GM12878 (cell line): ENCODE results near the gene ZNF304. TPM values are rescaled to one million over a fixed set of nuclear protein-coding genes. Genes with fewer than 3 reads are reported as not detected.

Experiments
- ATAC-seq: fragments of 200-7000 bp; cut with Tn5 transposase; 3 replicates; pipeline ENCODE4 v1.9.1; 2020; ENCODE audit warnings: mild to moderate bottlenecking, moderate library complexity
- BruUV-seq: library from RNA; stranded (reverse); fragments of 400-500 nt; replicated peaks from 2 replicates; lab custom pipeline; 2021; lab: Mats Ljungman, UMichigan
- CTCF ChIA-PET: fragments of 300-600 bp; sonication (Branson Sonifier 250); formaldehyde crosslinking; extraction: SDS; loops from one replicate; lab custom pipeline; 2021; ENCODE audit warnings: inconsistent platforms; lab: Yijun Ruan, JAX
- POLR2A ChIA-PET: fragments of 350-600 bp; formaldehyde crosslinking; extraction: SDS; loops from one replicate; lab custom pipeline; 2021; ENCODE audit warnings: inconsistent platforms; lab: Charles Lee
- RAD21 ChIA-PET: fragments of 300-600 bp; sonication (Branson Sonifier 250); formaldehyde crosslinking; loops from one replicate; lab custom pipeline; 2023; ENCODE audit warnings: antibody characterized with exemption; ENCODE audit not compliant: unreplicated experiment; lab: Charles Lee
- SMC1A ChIA-PET: fragments of 300-600 bp; sonication (Branson Sonifier 250); formaldehyde crosslinking; loops from one replicate; lab custom pipeline; 2023; ENCODE audit not compliant: unreplicated experiment, uncharacterized antibody; lab: Charles Lee
- DNase-seq: peaks from one replicate; pipeline ENCODE4 v3.0.0-alpha.2; 2011; ENCODE audit warnings: low read depth, low spot score
- FAIRE-seq: peaks from 3 replicates; lab custom pipeline; 2011; peaks lifted over from hg19 to GRCh38; lab: Jason Lieb, UNC
- H2AFZ ChIP-seq: 2 replicates; pipeline ENCODE4 v1.6.0; 2011; ENCODE audit warnings: low read depth, low read length, control low read depth; ENCODE audit not compliant: control insufficient read depth
- H3K27ac ChIP-seq: 2 replicates; pipeline ENCODE4 v1.5.1; 2011; ENCODE audit warnings: control low read depth; ENCODE audit not compliant: control insufficient read depth, insufficient read depth
- H3K27me3 ChIP-seq, 2 experiments: replicated peaks in 1 of 2; 2 replicates each; pipeline versions ENCODE4 v1.6.0 to v1.6.1; 2011; ENCODE audit warnings: low read length in 1 of 2; ENCODE audit not compliant: control insufficient read depth in 2 of 2, insufficient read depth in 2 of 2
- H3K36me3 ChIP-seq, 2 experiments: 2 replicates each; pipeline ENCODE4 v1.5.1; 2011; ENCODE audit warnings: low read length in 1 of 2; ENCODE audit not compliant: control insufficient read depth in 2 of 2, insufficient read depth in 2 of 2
- H3K4me1 ChIP-seq: 2 replicates; pipeline ENCODE4 v1.6.1; 2011; ENCODE audit warnings: mild to moderate bottlenecking, low read length, moderate library complexity, mixed read lengths; ENCODE audit not compliant: control insufficient read depth, insufficient read depth
- H3K4me2 ChIP-seq: 2 replicates; pipeline ENCODE4 v1.6.0; 2011; ENCODE audit warnings: control low read depth; ENCODE audit not compliant: control insufficient read depth, insufficient read depth
- H3K4me3 ChIP-seq: fragments of 200-600 bp; sonication (generic); 2 replicates; pipeline ENCODE4 v1.5.1; 2016
- H3K79me2 ChIP-seq: 2 replicates; pipeline ENCODE4 v1.6.0; 2011; ENCODE audit warnings: low read length; ENCODE audit not compliant: control insufficient read depth, insufficient read depth
- H3K9ac ChIP-seq: 2 replicates; pipeline ENCODE4 v1.8.0; 2011; ENCODE audit warnings: low read length, control low read depth, mixed read lengths; ENCODE audit not compliant: control insufficient read depth, insufficient read depth
- H3K9me3 ChIP-seq: replicated peaks from 3 replicates; pipeline ENCODE4 v1.5.1; 2011; ENCODE audit warnings: mild to moderate bottlenecking, low read length; ENCODE audit not compliant: control insufficient read depth, insufficient read depth
- H4K20me1 ChIP-seq: 2 replicates; pipeline ENCODE4 v1.6.0; 2011; ENCODE audit not compliant: control insufficient read depth, insufficient read depth
- BHLHE40 ChIP-seq, 2 experiments: fragments of 450-650 bp in 1 of 2; IDR thresholded peaks; 2 replicates each; pipeline ENCODE4 v1.6.1; 2011 to 2017; ENCODE audit warnings: low read depth in 2 of 2, borderline replicate concordance in 1 of 2, improper control_type of control experiment in 1 of 2, low read length in 1 of 2, mild to moderate bottlenecking in 1 of 2
- CEBPB ChIP-seq, 2 experiments: fragments of 150-350 bp in 1 of 2; IDR thresholded peaks; 2 replicates each; pipeline ENCODE4 v1.6.1; 2012 to 2014; ENCODE audit warnings: low read depth in 2 of 2, low read length in 2 of 2, borderline replicate concordance in 1 of 2, inconsistent platforms in 1 of 2
- CTCF ChIP-seq, 3 experiments: IDR thresholded peaks in 2 of 3; conservative IDR thresholded peaks in 1 of 3; 2 replicates each; pipeline ENCODE4 v1.5.1; 2011; ENCODE audit warnings: low read depth in 3 of 3, low read length in 3 of 3, mild to moderate bottlenecking in 3 of 3, control low read depth in 2 of 3, moderate library complexity in 2 of 3, inconsistent platforms in 1 of 3, mixed read lengths in 1 of 3; ENCODE audit not compliant: control insufficient read depth in 2 of 3, insufficient read depth in 1 of 3; ENCODE audit errors: extremely low read depth in 1 of 3
- IRF4 ChIP-seq: IDR thresholded peaks from 2 replicates; pipeline ENCODE4 v1.6.1; 2011; ENCODE audit warnings: low read depth, low read length
- JUND ChIP-seq: IDR thresholded peaks from 2 replicates; pipeline ENCODE4 v1.6.1; 2012; ENCODE audit warnings: low read depth, mild to moderate bottlenecking, low read length, improper control_type of control experiment, moderate library complexity
- MLLT1 ChIP-seq: fragments of 450-650 bp; IDR thresholded peaks from 2 replicates; pipeline ENCODE4 v1.6.1; 2016; ENCODE audit warnings: mild to moderate bottlenecking
- PAX5 ChIP-seq: IDR thresholded peaks from 2 replicates; pipeline ENCODE4 v1.6.1; 2011; ENCODE audit warnings: low read depth, low read length, borderline replicate concordance
- POLR2AphosphoS5 ChIP-seq: IDR thresholded peaks from 2 replicates; pipeline ENCODE4 v1.6.1; 2011; ENCODE audit warnings: mild to moderate bottlenecking, low read length, inconsistent platforms
- RAD21 ChIP-seq: IDR thresholded peaks from 2 replicates; pipeline ENCODE4 v1.6.1; 2011; ENCODE audit warnings: mild to moderate bottlenecking, low read depth, low read length, moderate library complexity; ENCODE audit not compliant: insufficient read depth
- RELA ChIP-seq: fragments of 450-650 bp; IDR thresholded peaks from 2 replicates; pipeline ENCODE4 v1.8.0; 2014; ENCODE audit warnings: borderline replicate concordance; ENCODE audit not compliant: partially characterized antibody
- RUNX3 ChIP-seq: IDR thresholded peaks from 2 replicates; pipeline ENCODE4 v1.6.1; 2012; ENCODE audit warnings: low read length, inconsistent platforms
- SMARCA5 ChIP-seq: fragments of 450-650 bp; IDR thresholded peaks from 2 replicates; pipeline ENCODE4 v1.6.1; 2017; ENCODE audit warnings: mild to moderate bottlenecking
- SMC3 ChIP-seq: IDR thresholded peaks from 2 replicates; pipeline ENCODE4 v1.6.1; 2011; ENCODE audit warnings: low read length, improper control_type of control experiment, borderline replicate concordance
- SPI1 ChIP-seq: IDR thresholded peaks from 2 replicates; pipeline ENCODE4 v1.6.1; 2011; ENCODE audit warnings: low read depth, mild to moderate bottlenecking, low read length, moderate library complexity, borderline replicate concordance; ENCODE audit not compliant: insufficient read depth
- TCF7 ChIP-seq: IDR thresholded peaks from 2 replicates; pipeline ENCODE4 v1.6.1; 2014; ENCODE audit warnings: antibody characterized with exemption, borderline replicate concordance
- USF2 ChIP-seq: IDR thresholded peaks from 2 replicates; pipeline ENCODE4 v1.6.1; 2011; ENCODE audit warnings: low read depth, low read length, improper control_type of control experiment, borderline replicate concordance
- YY1 ChIP-seq: IDR thresholded peaks from 2 replicates; pipeline ENCODE4 v1.6.1; 2011; ENCODE audit warnings: low read depth, mild to moderate bottlenecking, low read length
- WGBS: methylation state at CpG from one replicate; pipeline ENCODE4 v1.1.6; 2016; ENCODE audit warnings: low lambda C conversion rate; ENCODE audit not compliant: insufficient replicate concordance, insufficient coverage; ENCODE audit errors: missing lambda C conversion rate; 5-methylcytosine and 5-hydroxymethylcytosine counted together
- in situ Hi-C: fragments of 300-500 bp; cut with MboI; formaldehyde crosslinking; loops from 9 replicates; pipeline ENCODE4 v1.14.3; 2018; ENCODE audit warnings: mixed read lengths
- intact Hi-C: fragments of 100-400 bp; cut with micrococcal nuclease; formaldehyde crosslinking; loops from one replicate; pipeline ENCODE4 v1.14.2; 2022; ENCODE audit not compliant: unreplicated experiment
- polyA plus RNA-seq, 11 experiments: library from polyadenylated mRNA; depleted of rRNA in 4 of 11; unstranded in 6 of 11; stranded (reverse) in 5 of 11; fragments of >200 nt; fragmentation: Nextera tagmentation in 4 of 11; fragmentation: Illumina TruSeq in 1 of 11; extraction: Ambion mirVana in 4 of 11; extraction: Trizol in 1 of 11; gene quantifications; 1 replicate in 1 of 11; 2 replicates in 10 of 11; pipeline versions ENCODE4 v1.2.1 to v1.2.3, GENCODE V29; 2011 to 2016; ENCODE audit warnings: inconsistent platforms in 2 of 11, missing spikeins in 2 of 11, low read depth in 1 of 11
- total RNA-seq, 4 experiments: library from RNA; depleted of rRNA in 3 of 4; stranded (reverse); fragments of >200 nt in 3 of 4; fragmentation: Illumina TruSeq in 1 of 4; extraction: Trizol in 1 of 4; gene quantifications; 2 replicates each; pipeline versions ENCODE4 v1.2.1 to v1.2.3, GENCODE V29; 2013 to 2021

Gene ZNF304
- total and polyA plus RNA-seq, 10 of the 15 experiments (the other 5 are each of a cell fraction or from before 2014, with no cell fraction given), result 1.1 to 11.6 (median 6.9) TPM

GRCh38 chr19:57406516-57407123 lies 55.5 kb downstream of the ZNF304 start:
- RAD21 ChIA-PET, result no interaction called here
- DNase-seq (peak; percentile 17), ATAC-seq (peak; percentile 85), FAIRE-seq (no peak)
- Histone ChIP-seq H3K4me3 (no peak overlapping the region), H3K9me3 (no peaks in the 10 kb centered on the region; the same call in 1 of the 3 replicates), H3K36me3 (0 out of 4 replicates have a peak, but pooled peaks cover 0 to 3% of the 10 kb centered on the region in 2 experiments), H3K9ac (no peak overlapping the region), H3K27me3 (no peaks in the 10 kb centered on the region), H2AFZ (no peak overlapping the region; the same call in 1 of the 2 replicates), H4K20me1 (no peaks in the 10 kb centered on the region), H3K4me2 (no peak overlapping the region), H3K79me2 (peaks cover 4% of the 10 kb centered on the region), H3K4me1 (no peaks in the 10 kb centered on the region), H3K27ac (no peak overlapping the region)
- intact Hi-C loops (loop anchor here (2.0 to 10.0 kb wide), 2 partner anchors 172 to 478 kb away; partner anchors contain the start of genes ZNF416 and ZNF814), in situ Hi-C loops (no loop called here)
- SMC1A ChIA-PET, result interaction anchor here (0.6 to 2.0 kb wide), 4 partner anchors 12 to 412 kb away, joined by 3 to 9 read pairs (median 4); partner anchors contain the start of gene ZNF548
- POLR2A ChIA-PET, result no interaction called here
- no TSS peak for BruUV-seq
- under 1% methylated on average over 8 of the region's 8 CpGs for WGBS
- CTCF ChIA-PET, result interaction anchor here (0.6 to 3.1 kb wide), 15 partner anchors 9 to 497 kb away, joined by 3 to 8 read pairs (median 4); partner anchors contain the start of genes TRAPPC2B, ZIM3, ZNF304 and ZNF547
- TF ChIP-seq SMC3, result peak; percentile 79
- peak; percentile 86 for TF ChIP-seq RAD21
- no peak for TF ChIP-seq CEBPB (IDR thresholded peaks at IDR 0.05; ENCODE audit: borderline replicate concordance in 1 of 2, low read depth in 2 of 2, low read length in 2 of 2)
- TF ChIP-seq YY1, result peak; percentile 71; the same call in 1 of the 2 replicates
- TF ChIP-seq MLLT1, result 0 out of 2 replicates have a peak, but pooled peaks have one; percentile 31
- peak; percentile 25 for TF ChIP-seq RELA
- no peak for TF ChIP-seq TCF7
- no peak for TF ChIP-seq POLR2AphosphoS5
- no peak for TF ChIP-seq JUND
- peak in 1 of 2 experiments; percentile 38; a peak in 1 of 4 replicates for TF ChIP-seq BHLHE40 (IDR thresholded peaks at IDR 0.05; ENCODE audit: borderline replicate concordance in 1 of 2, low read depth in 2 of 2, low read length in 1 of 2)
- TF ChIP-seq PAX5, result 0 out of 2 replicates have a peak, but pooled peaks have one; percentile 24
- TF ChIP-seq IRF4, result 0 out of 2 replicates have a peak, but pooled peaks have one; percentile 11
- no peak for TF ChIP-seq USF2
- no peak for TF ChIP-seq SPI1
- peak; percentile 70 to 89 (median 88) for TF ChIP-seq CTCF (IDR thresholded peaks at IDR 0.05 in 2 of 3, conservative IDR thresholded peaks at IDR 0.05 in 1 of 3; ENCODE audit: control insufficient read depth in 2 of 3, extremely low read depth in 1 of 3, insufficient read depth in 1 of 3, low read depth in 3 of 3, low read length in 3 of 3)
- TF ChIP-seq SMARCA5, result peak; percentile 64; the same call in 1 of the 2 replicates
- peak; percentile 56 for TF ChIP-seq RUNX3
